Right forelimb (tissue), 1 donor: ENCODE results near the gene POC1A.

Experiments
- DNase-seq: peaks from one replicate; pipeline ENCODE4 v3.0.0-alpha.2; 2018

POC1A gene

GRCh38 chr3:52095990-52096775, 58.0 kb downstream of the POC1A start:
- no peak for DNase-seq

- DNase-seq, result no peak
These were observed 59.4 kb downstream of the POC1A start for GRCh38 chr3:52094571-52095485.

- no peak for DNase-seq
These were observed 60.3 kb downstream of the POC1A start for GRCh38 chr3:52093756-52094545.

GRCh38 chr3:52092891-52093290, 61.3 kb downstream of the POC1A start:
- DNase-seq, result no peak

GRCh38 chr3:52092271-52092660, 62.0 kb downstream of the POC1A start:
- DNase-seq, result no peak

GRCh38 chr3:52091586-52092270, 62.5 kb downstream of the POC1A start:
- peak; percentile 57 for DNase-seq

- DNase-seq, result peak; percentile 46
These were observed 63.2 kb downstream of the POC1A start for GRCh38 chr3:52090933-52091468.

- peak; percentile 75 for DNase-seq
These were observed 63.9 kb downstream of the POC1A start for GRCh38 chr3:52090131-52090932.

- no peak for DNase-seq
These were observed 64.5 kb downstream of the POC1A start for GRCh38 chr3:52089691-52090090.

- peak; percentile 48 for DNase-seq
These were observed 65.5 kb downstream of the POC1A start for GRCh38 chr3:52088445-52089367.

GRCh38 chr3:52087731-52088130, 66.5 kb downstream of the POC1A start:
- DNase-seq, result no peak

GRCh38 chr3:52086976-52087663, 67.1 kb downstream of the POC1A start:
- no peak for DNase-seq

GRCh38 chr3:52086461-52086860, 67.8 kb downstream of the POC1A start:
- no peak for DNase-seq

GRCh38 chr3:52085681-52086282, 68.4 kb downstream of the POC1A start:
- no peak for DNase-seq

- DNase-seq, result no peak
These were observed 69.1 kb downstream of the POC1A start for GRCh38 chr3:52084954-52085680.

- no peak for DNase-seq
These were observed 69.8 kb downstream of the POC1A start for GRCh38 chr3:52084216-52084945.

GRCh38 chr3:52083556-52084087, 70.6 kb downstream of the POC1A start:
- DNase-seq, result no peak
